Vagina (tissue), 2 donors: Measurements from ENCODE around the gene ZBTB32.

Experiments
- CTCF ChIP-seq, 3 experiments: fragments of 450-650 bp in 2 of 3; fragments of 200-600 bp in 1 of 3; sonication (generic) in 1 of 3; IDR thresholded peaks; one replicate each; pipeline ENCODE4 v1.5.1; 2017 to 2019; ENCODE audit warnings: antibody characterized with exemption in 3 of 3, mild to moderate bottlenecking in 2 of 3, moderate library complexity in 2 of 3
- POLR2A ChIP-seq, 2 donors: fragments of 450-650 bp; IDR thresholded peaks; one replicate each; pipeline ENCODE4 v1.6.1; 2017; ENCODE audit warnings: antibody characterized with exemption in 2 of 2, mild to moderate bottlenecking in 2 of 2, moderate library complexity in 2 of 2

GRCh38 chr19:35733180-35734125 lies 29.1 kb downstream of the ZBTB32 start:
- TF ChIP-seq POLR2A (IDR thresholded peaks at IDR 0.05) (no peak), CTCF (IDR thresholded peaks at IDR 0.05) (no peak)
